ENCODE results near the gene DRC3.
"Not testable (repeated sequence)": the region's sequence is repeated elsewhere in the genome, so short reads cannot be mapped to it uniquely, and the experiment has no call there.

DRC3 gene

DNA sequence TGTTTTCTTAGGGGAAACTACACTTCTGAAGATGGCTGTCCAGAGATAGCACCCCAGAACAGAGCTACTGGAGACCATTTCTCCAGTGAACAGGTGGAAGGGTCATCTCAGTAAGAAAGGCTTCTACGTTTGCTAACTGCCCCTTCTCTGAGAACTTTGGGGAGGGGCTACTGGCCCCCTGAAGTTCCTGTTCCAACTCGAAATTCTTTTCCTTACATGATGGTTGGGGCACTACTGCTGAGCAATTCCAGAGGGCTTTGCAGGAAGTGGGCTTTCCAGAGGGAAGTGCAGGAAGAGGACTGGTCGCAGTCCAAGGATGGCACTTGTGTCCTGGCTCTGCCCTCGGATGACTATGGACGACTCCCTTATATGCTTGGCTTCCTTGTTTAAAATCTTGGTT lies 31.6 kb upstream of the DRC3 start:
- no peak for DNase-seq (ENCODE audit: low read depth in 3 of 3)

DNA sequence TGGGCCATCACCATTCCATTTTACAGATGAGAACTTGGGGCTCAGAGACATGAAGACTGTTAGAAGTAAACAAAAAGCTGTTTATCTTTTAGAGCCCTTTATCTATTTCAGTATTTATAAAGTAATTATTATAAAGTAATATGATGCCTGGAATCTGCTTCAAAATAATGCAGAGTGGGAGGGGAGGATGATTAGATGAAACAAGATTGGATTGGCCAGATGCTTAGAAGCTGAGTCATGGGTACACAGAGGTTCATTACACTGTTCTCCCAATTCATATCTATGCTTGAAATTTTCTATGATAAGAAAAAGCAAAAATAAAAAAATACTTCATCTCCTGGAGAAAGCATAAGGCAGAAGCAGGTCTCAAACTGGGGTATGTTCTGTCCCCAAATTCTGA lies 29.8 kb upstream of the DRC3 start:
- no peak for DNase-seq (ENCODE audit: low read depth in 3 of 3)

DNA sequence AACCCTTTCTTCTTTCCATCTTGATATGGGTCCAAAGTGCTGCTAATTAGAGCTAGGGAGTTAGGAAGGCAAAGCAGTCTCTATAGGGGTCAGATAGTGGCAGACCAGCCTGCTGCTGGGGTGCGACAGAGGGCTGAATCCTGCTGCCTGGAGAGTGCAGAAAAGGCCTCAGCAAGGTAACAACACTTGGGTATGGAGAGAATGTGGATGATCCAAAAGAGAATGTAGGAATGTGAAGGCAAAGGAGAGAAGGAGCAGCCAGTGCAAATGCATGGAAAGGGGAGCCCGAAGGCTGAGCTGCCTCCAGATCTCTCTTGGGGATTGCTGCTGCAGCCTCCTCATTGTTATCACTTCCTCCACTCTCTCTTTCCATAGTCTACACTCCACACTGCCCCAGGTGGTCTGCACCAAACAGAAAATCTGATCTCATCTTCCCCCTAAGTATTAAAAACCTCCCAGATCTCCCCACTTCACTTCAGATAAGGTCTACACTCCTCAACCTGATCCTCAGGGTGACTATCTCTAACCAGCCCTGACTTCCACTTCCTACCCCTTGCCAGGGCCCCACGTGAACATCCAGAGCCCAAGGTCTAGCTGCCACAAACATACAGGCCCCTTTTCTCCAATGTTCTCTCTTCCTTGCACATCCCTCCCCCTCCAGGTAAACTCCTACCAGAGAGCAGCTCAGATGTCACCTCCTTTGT lies 29.2 kb upstream of the DRC3 start:
- no peak for DNase-seq (ENCODE audit: low read depth in 3 of 3)

DNA sequence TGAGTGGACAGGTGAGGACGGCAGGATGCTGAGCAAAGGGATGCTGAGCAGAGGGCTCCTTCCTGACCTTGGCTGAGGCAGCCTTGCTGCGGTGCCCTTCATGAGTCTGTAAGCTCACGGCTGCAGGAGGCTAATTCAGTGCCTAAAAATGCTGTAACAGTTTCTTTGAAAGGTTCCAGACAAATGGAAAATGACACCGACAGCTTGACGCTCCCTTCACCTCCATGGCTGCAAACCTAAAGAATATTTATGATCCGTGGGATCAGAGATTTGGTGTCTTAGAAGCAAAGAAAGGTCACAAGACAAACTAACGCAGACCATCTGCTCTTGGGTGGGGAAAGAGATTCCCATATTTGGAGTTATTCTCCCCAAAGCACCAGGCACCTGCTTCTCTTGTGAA lies 28.4 kb upstream of the DRC3 start:
- no peak for DNase-seq (ENCODE audit: low read depth in 3 of 3)

DNA sequence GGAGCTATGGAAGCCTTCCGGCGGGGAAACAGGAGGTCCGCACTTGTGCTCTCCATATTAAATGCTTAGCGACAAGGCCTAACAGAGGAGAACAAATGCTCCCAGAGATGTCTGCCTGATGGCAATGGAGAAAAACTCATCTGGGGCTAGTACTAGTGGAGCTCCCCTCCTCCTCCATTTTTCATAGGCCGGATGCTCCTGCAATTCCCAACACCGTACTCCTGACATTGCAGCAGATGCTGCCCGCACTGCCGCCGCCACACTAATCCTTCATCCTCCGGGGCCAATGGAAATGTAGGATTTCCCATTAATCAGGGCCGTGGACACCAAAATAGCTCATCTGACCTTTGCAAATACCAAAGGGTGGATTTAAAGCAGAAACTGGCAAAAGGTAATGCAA lies 27.9 kb upstream of the DRC3 start:
- DNase-seq (ENCODE audit: low read depth in 3 of 3), result no peak

DNA sequence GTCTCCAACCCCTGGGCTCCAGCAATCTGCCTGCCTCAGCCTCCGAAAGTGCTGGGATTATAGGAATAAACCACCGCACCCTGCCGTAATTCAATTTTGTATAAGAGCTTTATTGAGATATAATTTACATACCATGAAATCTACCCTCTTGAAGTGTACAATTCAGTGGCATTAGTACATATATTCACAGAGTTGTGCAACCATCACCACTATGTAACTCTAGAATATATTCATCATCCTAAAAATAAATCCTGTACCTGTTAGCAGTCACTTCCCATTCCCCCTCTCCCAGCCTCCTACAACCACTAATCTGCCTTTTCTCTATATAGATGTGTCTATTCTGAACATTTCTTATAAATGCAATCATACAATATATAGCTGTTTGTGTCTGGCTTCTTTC lies 26.6 kb upstream of the DRC3 start:
- DNase-seq (ENCODE audit: low read depth in 3 of 3), result no peak

DNA sequence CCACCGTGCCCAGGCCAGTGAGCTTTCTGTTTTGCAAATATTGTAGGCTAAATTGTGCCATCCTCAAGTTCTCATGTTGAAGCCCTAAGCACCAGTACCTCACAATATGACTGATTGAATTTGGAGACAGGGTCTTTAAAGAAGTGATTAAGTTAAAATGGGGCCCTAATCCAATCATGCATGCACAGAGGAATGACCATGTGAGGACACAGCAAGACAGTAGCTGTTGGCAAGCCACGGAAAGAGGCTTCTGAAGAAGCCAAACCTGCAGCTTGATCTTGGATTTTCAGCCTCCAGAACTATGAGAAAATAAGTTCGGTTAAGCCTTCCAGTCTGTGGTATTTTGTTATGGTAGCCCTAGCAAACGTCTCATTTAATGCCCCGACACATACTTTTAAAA lies 25.4 kb upstream of the DRC3 start:
- DNase-seq (ENCODE audit: low read depth in 3 of 3), result no peak

DNA sequence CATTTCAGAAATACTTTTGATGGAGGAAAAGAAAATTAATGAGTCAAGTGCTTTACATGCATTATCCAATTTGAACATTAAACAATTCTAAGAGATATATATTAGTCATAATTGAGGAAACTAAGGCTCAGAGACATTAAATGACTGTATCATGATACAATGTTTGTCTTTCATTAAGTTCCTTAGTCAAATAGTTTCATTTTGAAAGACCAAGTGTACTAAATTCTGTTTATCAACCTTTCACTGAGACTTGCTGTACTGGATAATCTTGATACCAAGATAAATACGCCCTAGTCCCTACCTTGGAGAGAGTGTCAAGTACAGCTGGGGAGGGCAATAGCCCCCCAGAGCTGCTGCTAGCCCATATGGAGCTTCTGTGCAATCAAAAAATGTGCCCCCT lies 24.7 kb upstream of the DRC3 start:
- DNase-seq (ENCODE audit: low read depth in 3 of 3), result no peak

DNA sequence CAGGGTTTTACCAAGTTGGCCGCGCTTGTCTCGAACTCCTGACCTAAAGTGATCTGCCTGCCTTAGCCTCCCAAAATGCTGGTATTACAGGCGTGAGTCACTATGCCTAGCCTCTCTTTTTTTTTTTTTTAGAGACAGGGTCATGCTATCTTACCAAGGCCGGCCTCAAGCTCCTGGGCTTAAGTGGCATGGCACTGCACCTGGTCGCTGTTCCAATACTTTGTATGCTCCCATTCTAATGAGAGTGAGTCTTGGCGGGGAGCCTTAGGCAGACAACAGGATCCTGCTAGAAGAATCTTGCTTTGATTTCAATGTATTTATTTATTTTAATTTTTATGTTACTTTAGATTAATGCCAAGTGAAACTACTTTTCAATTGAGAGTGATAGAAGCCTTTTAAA lies 22.3 kb upstream of the DRC3 start:
- no peak for DNase-seq (ENCODE audit: low read depth in 3 of 3)

DNA sequence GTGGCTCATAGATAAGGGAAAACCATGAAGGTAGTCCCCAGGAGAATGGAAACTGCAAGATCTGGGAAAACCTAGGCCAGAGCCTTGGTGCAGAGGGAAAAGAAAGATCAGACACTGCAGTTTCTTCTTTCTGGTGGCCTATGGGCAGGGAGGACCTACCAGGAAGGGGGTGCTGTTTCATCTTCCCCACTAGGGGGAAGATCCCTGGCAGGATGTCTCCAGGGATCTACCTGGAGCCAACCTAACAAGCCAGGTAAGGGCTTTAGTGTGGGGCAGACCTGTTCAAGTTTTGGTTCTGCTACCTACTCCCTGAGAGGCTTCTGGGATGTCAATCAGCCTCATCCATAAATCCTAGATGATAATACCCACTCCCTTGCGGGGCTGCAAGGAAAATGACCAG lies 21.9 kb upstream of the DRC3 start:
- no peak for DNase-seq (ENCODE audit: low read depth in 3 of 3)

DNA sequence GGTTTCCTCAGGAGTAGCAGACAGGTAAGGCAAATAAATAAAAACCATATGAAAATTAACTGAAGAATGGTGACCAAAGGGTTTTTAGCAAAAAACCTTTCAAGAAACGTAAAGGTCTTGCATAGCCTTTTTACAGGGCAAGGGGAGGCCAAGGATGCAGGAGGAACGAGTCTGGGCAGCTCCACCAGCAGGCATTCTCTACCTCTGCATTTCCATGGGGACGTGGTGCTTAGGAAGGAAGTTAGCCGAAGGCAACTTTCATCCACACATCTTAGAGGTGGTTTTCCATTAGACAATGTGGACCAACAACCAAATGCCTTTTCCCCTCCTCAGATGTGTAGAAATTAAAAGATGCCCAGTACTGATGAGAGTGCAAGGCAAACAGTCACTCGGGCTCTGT lies 21.1 kb upstream of the DRC3 start:
- no peak for DNase-seq (ENCODE audit: low read depth in 3 of 3)

DNA sequence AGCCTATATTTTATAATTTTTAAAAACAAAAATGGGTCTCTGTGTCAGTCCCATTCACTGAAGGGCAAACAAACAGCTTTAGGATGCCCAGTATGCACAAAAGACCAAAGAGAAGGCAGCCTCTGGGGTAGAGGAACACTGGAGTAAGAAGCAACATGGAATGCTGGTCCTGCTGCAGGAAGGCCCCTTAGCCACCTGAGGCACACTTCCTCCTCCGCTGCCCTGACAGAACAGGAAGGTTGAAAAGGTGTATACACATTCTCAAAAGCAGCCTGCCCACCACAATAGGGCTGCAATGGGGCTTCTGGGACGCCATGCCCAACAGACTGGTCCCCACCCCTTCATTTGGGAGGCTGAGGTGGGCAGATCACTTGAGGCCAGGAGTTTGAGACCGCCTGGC lies 20.0 kb upstream of the DRC3 start:
- DNase-seq (ENCODE audit: low read depth in 3 of 3), result no peak

DNA sequence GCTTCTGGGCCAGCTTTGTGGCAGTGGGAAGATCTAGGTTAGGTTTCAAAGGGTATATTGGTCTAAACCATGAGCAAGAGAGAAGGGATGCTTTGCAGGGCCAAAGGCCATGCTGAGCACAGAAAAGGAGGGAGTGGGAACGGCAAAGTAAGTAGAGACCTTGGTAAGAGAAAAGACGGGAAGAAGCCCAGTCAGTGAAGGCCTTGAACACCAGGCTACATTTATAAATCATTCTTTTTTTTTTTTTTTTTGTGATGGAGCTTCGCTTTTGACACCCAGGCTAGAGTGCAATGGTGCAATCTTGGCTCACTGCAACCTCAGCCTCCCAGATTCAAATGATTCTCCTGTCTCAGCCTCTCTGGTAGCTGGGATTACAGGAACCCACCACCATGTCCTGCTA lies 18.6 kb upstream of the DRC3 start:
- DNase-seq (ENCODE audit: low read depth in 3 of 3), result no peak

DNA sequence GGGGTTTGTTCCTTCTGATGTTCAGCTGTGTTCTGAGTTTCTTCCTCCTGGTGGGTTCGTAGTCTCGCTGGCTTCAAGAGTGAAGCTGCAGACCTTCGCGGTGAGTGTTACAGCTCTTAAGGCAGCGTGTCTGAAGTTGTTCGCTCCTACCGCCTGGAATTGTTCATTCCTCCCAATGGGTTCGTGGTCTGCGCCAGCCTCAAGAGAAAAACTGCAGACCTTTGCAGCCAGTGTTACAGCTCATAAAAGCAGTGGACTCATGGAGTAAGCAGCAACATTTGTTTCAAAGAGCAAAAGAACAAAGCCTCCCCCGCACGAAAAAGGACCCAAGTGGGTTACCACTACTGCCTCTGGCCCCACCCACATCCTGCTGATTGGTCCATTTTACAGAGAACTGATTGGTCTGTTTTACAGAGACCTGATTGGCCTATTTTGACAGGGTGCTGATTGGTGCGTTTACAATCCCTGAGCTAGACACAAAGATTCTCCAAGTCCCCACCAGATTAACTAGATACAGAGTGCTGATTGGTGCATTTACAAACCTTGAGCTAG lies 16.8 kb upstream of the DRC3 start:
- DNase-seq (ENCODE audit: low read depth in 3 of 3), result not testable (repeated sequence)

DNA sequence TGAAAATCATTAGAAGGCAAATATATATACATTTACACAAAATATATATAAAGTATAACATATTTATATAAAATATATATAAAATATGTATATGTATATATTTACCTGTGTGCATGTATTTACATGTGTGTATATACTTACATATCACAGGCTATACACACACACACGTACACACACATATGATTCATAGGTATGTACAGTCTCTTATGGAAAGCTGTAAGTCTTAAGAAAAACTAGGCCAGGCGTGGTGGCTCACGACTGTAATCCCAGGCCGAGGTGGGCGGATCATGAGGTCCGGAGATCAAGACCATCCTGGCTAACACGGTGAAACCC lies 15.1 kb upstream of the DRC3 start:
- no peak for DNase-seq (ENCODE audit: low read depth in 3 of 3)

DNA sequence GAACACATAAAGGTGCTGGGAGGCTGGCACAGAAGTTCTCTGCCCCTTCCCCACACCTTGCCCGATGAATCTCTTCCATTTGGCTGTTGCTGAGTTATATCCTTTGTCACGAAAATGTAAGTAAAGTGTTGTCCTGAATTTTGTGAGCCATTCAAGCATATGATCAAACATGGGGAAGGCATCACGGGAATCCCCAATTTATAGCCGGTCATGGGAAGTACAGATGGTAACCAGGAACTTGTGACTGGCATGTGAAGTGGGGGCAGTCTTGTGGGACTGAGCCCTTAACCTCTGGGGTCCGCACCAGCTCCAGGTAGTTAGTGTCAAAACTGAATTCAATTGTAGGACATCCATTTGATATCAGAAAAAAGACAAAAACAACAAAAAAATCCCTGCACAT lies 13.7 kb upstream of the DRC3 start:
- DNase-seq (ENCODE audit: low read depth in 3 of 3), result no peak

DNA sequence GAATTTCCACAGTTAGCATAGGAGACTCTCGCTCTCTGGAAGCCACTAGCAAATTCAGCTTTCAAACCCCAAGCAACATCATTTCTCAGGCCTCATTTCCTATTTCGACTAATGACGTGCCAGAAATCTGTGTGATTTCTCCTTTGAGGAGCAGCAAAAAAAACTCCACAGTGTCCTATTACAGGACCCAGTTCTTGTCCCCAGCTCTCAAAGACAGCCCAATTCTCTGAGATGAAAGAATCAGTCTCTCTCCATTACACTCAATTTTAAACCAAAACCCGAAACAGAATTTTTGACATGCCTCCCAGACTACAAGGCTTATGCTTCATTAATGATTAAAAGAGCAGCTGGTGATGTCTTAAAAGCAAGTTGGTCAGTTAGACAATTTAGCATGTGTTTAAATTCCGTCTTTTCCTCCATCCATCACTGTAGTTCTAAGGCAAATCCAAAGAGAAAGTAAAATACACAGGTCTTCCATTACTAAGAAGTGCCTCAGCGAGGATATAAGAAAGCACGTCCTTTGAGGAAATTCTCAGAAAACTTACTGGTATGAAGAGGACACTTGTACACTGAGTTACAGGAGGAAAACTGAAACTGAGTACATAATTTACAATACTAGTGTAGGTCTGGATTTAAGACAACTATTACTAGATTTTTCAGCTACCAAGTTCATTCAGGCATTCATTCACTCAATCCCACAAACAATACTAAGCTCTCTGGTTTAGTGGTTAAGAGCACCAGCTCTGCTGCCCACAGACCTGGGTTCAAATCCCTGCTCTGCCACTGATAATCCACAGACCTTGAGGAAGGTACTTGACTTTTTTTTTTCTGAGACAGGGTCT lies 12.9 kb upstream of the DRC3 start:
- no peak for DNase-seq (ENCODE audit: low read depth in 3 of 3)

DNA sequence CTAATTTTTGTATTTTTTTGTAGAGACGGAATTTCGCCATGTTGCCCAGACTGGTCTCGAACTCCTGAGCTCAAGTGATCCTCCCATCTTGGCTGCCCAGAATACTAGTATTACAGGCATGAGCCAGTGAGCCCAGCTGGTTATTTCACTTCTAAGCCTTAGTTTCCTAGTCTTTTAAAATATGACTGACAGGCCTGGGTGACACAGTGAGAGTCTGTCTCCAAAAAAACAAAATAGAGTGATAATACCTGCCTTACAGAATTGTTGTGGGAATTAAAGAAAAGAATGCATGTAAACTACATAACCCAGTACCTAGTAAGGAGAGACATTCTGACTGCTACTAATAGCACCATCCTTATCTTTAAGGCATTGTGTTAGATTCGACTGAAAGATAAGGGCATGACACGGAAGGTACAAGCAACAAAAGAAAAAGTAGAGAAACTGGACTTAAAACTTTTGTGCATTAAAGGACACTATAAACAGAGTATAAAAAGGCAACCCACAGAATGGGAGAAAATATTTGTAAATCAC lies 12.1 kb upstream of the DRC3 start:
- no peak for DNase-seq (ENCODE audit: low read depth in 3 of 3)

DNA sequence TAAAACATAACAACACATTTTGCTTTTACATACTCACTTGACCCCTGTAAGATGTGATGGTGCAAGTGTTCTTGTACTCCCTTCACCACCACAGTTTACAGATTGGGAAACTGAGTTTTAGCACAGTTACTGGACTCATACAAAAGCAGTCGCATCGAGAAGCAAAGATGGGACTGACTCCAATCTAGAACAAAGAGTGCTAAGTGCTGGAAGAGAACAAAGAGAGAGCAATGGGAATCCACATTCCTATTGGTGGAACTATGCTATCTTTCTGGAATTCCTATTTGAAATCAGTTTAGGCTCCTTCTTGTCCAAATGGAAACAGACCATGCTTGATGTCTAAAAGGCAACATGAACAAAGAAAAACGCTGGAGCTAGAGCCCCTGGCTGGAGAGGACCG lies 9.6 kb upstream of the DRC3 start:
- no peak for DNase-seq (ENCODE audit: low read depth in 3 of 3)

DNA sequence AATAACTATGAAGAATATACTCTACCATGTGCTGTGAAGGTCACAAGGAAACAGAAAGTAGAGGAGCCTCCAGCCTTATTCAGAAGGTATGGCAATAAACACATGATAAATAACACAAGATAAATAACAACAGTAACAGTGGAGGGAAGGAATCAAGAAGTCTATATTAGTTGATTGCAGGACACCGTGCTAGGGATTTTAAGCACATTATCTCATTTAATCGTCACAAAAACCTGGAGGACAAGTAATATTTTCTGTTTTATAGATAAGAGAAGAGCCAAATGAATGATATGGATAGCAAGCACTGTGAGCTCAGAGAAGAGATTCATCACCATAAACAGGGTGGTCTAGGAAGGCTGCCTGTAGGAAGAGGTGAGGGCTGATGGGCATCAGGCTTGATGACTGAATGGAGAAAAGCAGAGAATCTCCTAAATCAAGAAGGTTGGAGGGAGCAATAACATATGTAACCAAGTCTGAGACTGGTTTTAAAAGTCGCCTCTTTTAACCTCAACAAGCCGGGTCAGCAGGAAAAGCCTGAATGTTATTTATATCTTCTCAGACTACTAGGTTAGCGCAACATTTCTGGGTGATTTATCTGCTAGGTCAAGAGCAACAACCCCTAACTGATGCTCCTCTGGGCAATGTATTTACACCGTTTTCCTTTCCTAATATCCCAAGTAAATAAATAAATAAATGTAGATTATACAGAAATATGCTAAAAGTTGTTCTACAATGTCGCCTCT lies 8.8 kb upstream of the DRC3 start:
- no peak for DNase-seq (ENCODE audit: low read depth in 3 of 3)

DNA sequence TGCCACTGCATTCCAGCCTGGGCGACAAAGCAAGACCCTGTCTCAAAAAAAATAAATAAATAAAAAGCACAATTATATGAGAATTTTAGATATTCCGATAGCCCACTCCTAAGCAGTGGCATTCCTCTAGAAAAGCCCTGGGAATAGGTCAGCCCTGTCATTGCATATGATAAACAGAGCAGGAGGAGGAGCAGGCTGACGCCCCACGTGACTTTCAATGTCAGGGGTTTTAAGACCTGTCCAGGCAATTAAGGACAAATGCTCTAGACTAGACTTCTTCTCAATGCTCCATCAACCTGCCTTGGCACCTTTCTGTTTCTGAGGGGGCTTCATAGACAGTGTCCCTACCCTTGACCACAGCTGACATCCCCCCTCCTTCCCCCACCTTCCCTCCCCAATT lies 8.0 kb upstream of the DRC3 start:
- DNase-seq (ENCODE audit: low read depth in 3 of 3), result no peak

DNA sequence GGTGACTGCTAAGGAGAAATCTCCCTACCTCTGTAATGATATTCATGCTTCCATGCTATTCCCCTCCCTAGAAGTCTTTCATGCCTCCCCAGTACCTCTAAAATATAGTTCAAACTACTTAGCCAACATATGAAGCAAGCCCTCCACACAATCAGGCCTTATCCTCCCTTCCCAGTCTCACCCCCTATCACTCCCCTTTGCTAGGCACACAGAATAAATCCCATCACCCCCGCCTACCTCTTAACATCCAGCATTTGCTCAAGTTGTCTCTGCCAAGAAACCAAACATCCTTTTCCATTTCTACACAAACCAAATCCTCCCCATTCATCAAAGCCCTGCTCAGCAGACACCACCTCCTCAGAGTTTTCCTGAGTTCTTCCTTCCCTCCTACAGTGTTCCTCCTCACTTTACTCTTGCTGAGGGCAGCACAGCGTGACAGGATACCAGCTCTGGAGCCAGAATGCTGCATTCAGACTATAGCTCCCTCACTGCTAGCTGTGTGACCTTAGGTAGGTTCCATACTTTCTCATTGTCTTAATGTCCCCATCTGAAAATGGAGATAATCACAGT lies 7.4 kb upstream of the DRC3 start:
- no peak for DNase-seq (ENCODE audit: low read depth in 3 of 3)

Data from stimulated activated CD4-positive, alpha-beta T cell treated with anti-CD3 and anti-CD28 coated beads, TNF-alpha, amount 100 ng/mL, for 48 hours (primary cell).